Neural cell (in vitro differentiated cells): Measurements from ENCODE around the gene MDP1. TPM values are rescaled to one million over a fixed set of nuclear protein-coding genes. Genes with fewer than 3 reads are reported as not detected.

Experiments
- H2AFZ ChIP-seq: fragments of 200-600, 300-800 bp; sonication (generic), shearing (Covaris generic); 2 replicates; pipeline ENCODE4 v1.6.0; 2014; ENCODE audit warnings: low read depth, mild to moderate bottlenecking, antibody characterized with exemption, low read length, moderate library complexity
- H3F3A ChIP-seq: fragments of 200-600 bp; shearing (Covaris generic); 2 replicates; pipeline ENCODE4 v1.6.1; 2016; ENCODE audit warnings: mild to moderate bottlenecking, moderate library complexity, mixed read lengths, antibody characterized with exemption, low read length; ENCODE audit not compliant: insufficient read depth, poor library complexity, severe bottlenecking
- H3K27ac ChIP-seq: fragments of 200-600, 300-800 bp; sonication (generic), shearing (Covaris generic); 2 replicates; pipeline ENCODE4 v1.5.1; 2014; ENCODE audit warnings: mild to moderate bottlenecking, low read length, moderate library complexity
- H3K27me3 ChIP-seq: fragments of 300-800, 200-600 bp; sonication (generic), shearing (Covaris generic); 2 replicates; pipeline ENCODE4 v1.6.0; 2014; ENCODE audit warnings: mild to moderate bottlenecking, low read depth, low read length, moderate library complexity; ENCODE audit not compliant: insufficient read depth
- H3K36me3 ChIP-seq: fragments of 300-800, 200-600 bp; sonication (generic), shearing (Covaris generic); 2 replicates; pipeline ENCODE4 v1.5.1; 2014; ENCODE audit warnings: mild to moderate bottlenecking, antibody characterized with exemption, low read length, moderate library complexity; ENCODE audit not compliant: insufficient read depth
- H3K4me2 ChIP-seq: fragments of 300-800, 200-600 bp; sonication (generic), shearing (Covaris generic); 2 replicates; pipeline ENCODE4 v1.6.0; 2014; ENCODE audit warnings: mild to moderate bottlenecking, low read length
- H3K4me3 ChIP-seq: fragments of 300-800, 200-600 bp; sonication (generic), shearing (Covaris generic); 2 replicates; pipeline ENCODE4 v1.5.1; 2014; ENCODE audit warnings: mild to moderate bottlenecking, low read length, moderate library complexity
- H3K79me2 ChIP-seq: fragments of 200-600 bp; shearing (Covaris generic); replicated peaks from 2 replicates; pipeline ENCODE4 v1.6.0; 2014; ENCODE audit warnings: mild to moderate bottlenecking, low read length, moderate library complexity; ENCODE audit not compliant: insufficient read depth
- H3K9ac ChIP-seq: fragments of 300-800, 200-600 bp; sonication (generic), shearing (Covaris generic); 2 replicates; pipeline ENCODE4 v1.6.1; 2016; ENCODE audit warnings: mild to moderate bottlenecking, low read length, mixed read lengths
- H3K9me2 ChIP-seq: fragments of 200-600 bp; shearing (Covaris generic); 2 replicates; pipeline ENCODE4 v1.6.1; 2016; ENCODE audit warnings: mild to moderate bottlenecking, low read length, mixed read lengths; ENCODE audit not compliant: insufficient read depth
- H3K9me3 ChIP-seq: fragments of 200-600, 300-800 bp; sonication (generic), shearing (Covaris generic); 2 replicates; pipeline ENCODE4 v1.6.1; 2016; ENCODE audit warnings: mild to moderate bottlenecking, mixed run types, low read length, moderate library complexity, mixed read lengths
- H4K20me1 ChIP-seq: fragments of 200-600 bp; shearing (Covaris generic); 2 replicates; pipeline ENCODE4 v1.6.1; 2016; ENCODE audit warnings: mild to moderate bottlenecking, mixed run types; ENCODE audit not compliant: insufficient read depth
- CTCF ChIP-seq: fragments of 450-650 bp; IDR thresholded peaks from 2 replicates; pipeline ENCODE4 v1.5.1; 2014; ENCODE audit warnings: antibody characterized with exemption, mild to moderate bottlenecking, moderate library complexity; ENCODE audit not compliant: poor library complexity, severe bottlenecking
- EP300 ChIP-seq: fragments of 450-650 bp; conservative IDR thresholded peaks from 2 replicates; pipeline ENCODE4 v1.6.1; 2014; ENCODE audit warnings: antibody characterized with exemption, mild to moderate bottlenecking, moderate library complexity; ENCODE audit not compliant: poor library complexity, severe bottlenecking
- EZH2 ChIP-seq: fragments of 200-600, 300-800 bp; shearing (Covaris generic), sonication (generic); IDR thresholded peaks from 2 replicates; pipeline ENCODE4 v1.6.1; 2014; ENCODE audit warnings: antibody characterized with exemption, low read length, borderline replicate concordance, mild to moderate bottlenecking; ENCODE audit not compliant: insufficient read depth, poor library complexity, severe bottlenecking
- MXI1 ChIP-seq: fragments of 450-650 bp; conservative IDR thresholded peaks from 2 replicates; pipeline ENCODE4 v1.6.1; 2014; ENCODE audit warnings: antibody characterized with exemption, mild to moderate bottlenecking; ENCODE audit not compliant: poor library complexity, severe bottlenecking
- POLR2AphosphoS5 ChIP-seq: IDR thresholded peaks from 2 replicates; pipeline ENCODE4 v1.6.1; 2012
- RAD21 ChIP-seq: fragments of 450-650 bp; conservative IDR thresholded peaks from 2 replicates; pipeline ENCODE4 v1.6.1; 2014; ENCODE audit warnings: antibody characterized with exemption, mild to moderate bottlenecking, moderate library complexity
- REST ChIP-seq: IDR thresholded peaks from 2 replicates; pipeline ENCODE4 v1.6.1; 2012; ENCODE audit warnings: borderline replicate concordance
- SMC3 ChIP-seq: fragments of 450-650 bp; conservative IDR thresholded peaks from 2 replicates; pipeline ENCODE4 v1.6.1; 2014; ENCODE audit warnings: antibody characterized with exemption, mild to moderate bottlenecking, moderate library complexity; ENCODE audit not compliant: poor library complexity
- TAF1 ChIP-seq: IDR thresholded peaks from 2 replicates; pipeline ENCODE4 v1.6.1; 2012; ENCODE audit warnings: low read depth
- polyA plus RNA-seq: library from polyadenylated mRNA; depleted of rRNA; stranded (reverse); fragments of >200 nt; gene quantifications from 2 replicates; pipeline ENCODE4 v1.2.3, GENCODE V29; 2014

The MDP1 gene
- polyA plus RNA-seq, 1 donor from 2014 or later: 94.2 TPM

GRCh38 chr14:24194873-24195185 is 21.0 kb downstream of the MDP1 start:
- peaks cover 3% of the 10 kb centered on the region for H3K79me2 ChIP-seq
- H3K9ac ChIP-seq: peak overlapping the region; percentile 93
- H3K27ac ChIP-seq: peak overlapping the region; percentile 92

GRCh38 chr14:24194186-24194872 is 21.5 kb downstream of the MDP1 start:
- Histone ChIP-seq H3F3A (no peaks in the 10 kb centered on the region), H3K9me3 (no peaks in the 10 kb centered on the region), H2AFZ (peak overlapping the region; percentile 73), H3K27ac (peak overlapping the region; percentile 92), H3K4me3 (peak overlapping the region; percentile 92), H3K4me2 (peak overlapping the region; percentile 76), H3K27me3 (no peaks in the 10 kb centered on the region), H4K20me1 (no peaks in the 10 kb centered on the region), H3K9ac (peak overlapping the region; percentile 93), H3K9me2 (no peaks in the 10 kb centered on the region), H3K79me2 (peaks cover 3% of the 10 kb centered on the region), H3K36me3 (no peaks in the 10 kb centered on the region)
- TF ChIP-seq RAD21 (no peak), TAF1 (no peak), POLR2AphosphoS5 (no peak), MXI1 (no peak), EP300 (no peak), EZH2 (no peak), SMC3 (no peak), CTCF (no peak)

More at GRCh38 chr14:24194873-24195185, 21.0 kb downstream of the MDP1 start:
- H3K4me2 ChIP-seq: peak overlapping the region; percentile 76
- H3F3A ChIP-seq: no peaks in the 10 kb centered on the region
- H3K27me3 ChIP-seq: no peaks in the 10 kb centered on the region
- H4K20me1 ChIP-seq: no peaks in the 10 kb centered on the region
- H2AFZ ChIP-seq: peak overlapping the region; percentile 73
- H3K9me3 ChIP-seq: no peaks in the 10 kb centered on the region
- TF ChIP-seq TAF1 (no peak), POLR2AphosphoS5 (no peak), CTCF (no peak), EZH2 (no peak), EP300 (no peak), SMC3 (no peak), MXI1 (no peak), REST (no peak), RAD21 (no peak)
- H3K36me3 ChIP-seq: no peaks in the 10 kb centered on the region
- no peaks in the 10 kb centered on the region for H3K9me2 ChIP-seq
- H3K4me3 ChIP-seq: peak overlapping the region; percentile 92
